HFF-Myc (cell line): ENCODE measurements around the gene SPEN.
"Not testable (repeated sequence)": the region's sequence is repeated elsewhere in the genome, so short reads cannot be mapped to it uniquely, and the experiment has no call there.

Experiments used
- DNase-seq: peaks from one replicate; pipeline ENCODE4 v3.0.0-alpha.2; 2011; ENCODE audit warnings: low read depth; ENCODE audit errors: extremely low read depth
- H3K4me3 ChIP-seq: replicated peaks from 2 replicates; pipeline ENCODE4 v1.5.1; 2011; ENCODE audit warnings: low read depth, mild to moderate bottlenecking, control low read depth, low read length
- TF ChIP-seq, protein P1 (sequence below): IDR thresholded peaks from 2 replicates; pipeline ENCODE4 v1.5.1; 2012; ENCODE audit warnings: mild to moderate bottlenecking, low read depth, low read length, control low read depth; ENCODE audit errors: missing control alignments

SPEN gene

DNA sequence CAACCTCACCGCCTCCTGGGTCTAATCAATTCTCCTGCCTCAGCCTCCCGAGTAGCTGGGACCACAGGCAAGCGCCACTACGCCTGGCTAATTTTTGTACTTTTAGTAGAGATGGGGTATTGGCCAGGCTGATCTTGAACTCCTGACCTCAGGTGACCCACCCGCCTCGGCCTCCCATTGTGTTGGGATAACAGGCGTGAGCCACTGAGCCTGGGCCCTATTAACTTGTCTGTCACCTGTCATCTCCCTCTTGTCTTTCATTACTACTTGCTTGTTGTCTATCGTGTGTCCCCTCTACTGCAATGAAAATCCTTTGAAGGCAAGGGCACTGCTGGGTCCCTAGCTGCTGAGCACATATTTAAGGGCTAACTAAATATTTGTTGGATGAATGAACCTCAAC lies 43.4 kb upstream of the SPEN start:
- TF ChIP-seq, protein P1, sequence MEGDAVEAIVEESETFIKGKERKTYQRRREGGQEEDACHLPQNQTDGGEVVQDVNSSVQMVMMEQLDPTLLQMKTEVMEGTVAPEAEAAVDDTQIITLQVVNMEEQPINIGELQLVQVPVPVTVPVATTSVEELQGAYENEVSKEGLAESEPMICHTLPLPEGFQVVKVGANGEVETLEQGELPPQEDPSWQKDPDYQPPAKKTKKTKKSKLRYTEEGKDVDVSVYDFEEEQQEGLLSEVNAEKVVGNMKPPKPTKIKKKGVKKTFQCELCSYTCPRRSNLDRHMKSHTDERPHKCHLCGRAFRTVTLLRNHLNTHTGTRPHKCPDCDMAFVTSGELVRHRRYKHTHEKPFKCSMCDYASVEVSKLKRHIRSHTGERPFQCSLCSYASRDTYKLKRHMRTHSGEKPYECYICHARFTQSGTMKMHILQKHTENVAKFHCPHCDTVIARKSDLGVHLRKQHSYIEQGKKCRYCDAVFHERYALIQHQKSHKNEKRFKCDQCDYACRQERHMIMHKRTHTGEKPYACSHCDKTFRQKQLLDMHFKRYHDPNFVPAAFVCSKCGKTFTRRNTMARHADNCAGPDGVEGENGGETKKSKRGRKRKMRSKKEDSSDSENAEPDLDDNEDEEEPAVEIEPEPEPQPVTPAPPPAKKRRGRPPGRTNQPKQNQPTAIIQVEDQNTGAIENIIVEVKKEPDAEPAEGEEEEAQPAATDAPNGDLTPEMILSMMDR = no peak
- DNase-seq = no peak

DNA sequence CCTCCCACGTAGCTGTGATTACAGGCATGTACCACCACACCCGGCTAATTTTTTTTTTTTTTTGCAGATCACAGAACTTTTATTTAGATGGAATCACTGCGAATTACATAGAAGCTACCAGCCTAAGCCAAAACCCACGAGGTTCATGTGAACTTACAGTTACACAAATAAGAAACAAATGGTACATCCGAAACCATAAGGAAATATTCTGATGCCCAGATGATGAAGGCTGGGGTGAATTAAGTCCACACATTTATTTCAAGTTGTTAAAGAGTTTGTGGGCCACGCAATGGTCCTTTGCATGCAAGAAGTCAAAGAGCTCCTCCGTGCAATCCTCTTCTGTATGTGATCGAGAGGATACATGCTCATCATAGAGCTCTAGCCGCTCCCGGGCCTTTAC lies 40.4 kb upstream of the SPEN start:
- no peak overlapping the region for H3K4me3 ChIP-seq
- no peak for DNase-seq
- TF ChIP-seq, protein P1 = no peak

More for the DNA sequence above, 43.4 kb upstream of the SPEN start:
- H3K4me3 ChIP-seq = no peak overlapping the region

GRCh38 chr1:15807549-15807948 lies 40.0 kb upstream of the SPEN start, which contains the start of gene UQCRHL:
Gene UQCRHL (minus strand): TSS chr1:15807649. CDS start chr1:15807649, 0 bp downstream.
- DNase-seq, H3K4me3 ChIP-seq: not testable (repeated sequence)

DNA sequence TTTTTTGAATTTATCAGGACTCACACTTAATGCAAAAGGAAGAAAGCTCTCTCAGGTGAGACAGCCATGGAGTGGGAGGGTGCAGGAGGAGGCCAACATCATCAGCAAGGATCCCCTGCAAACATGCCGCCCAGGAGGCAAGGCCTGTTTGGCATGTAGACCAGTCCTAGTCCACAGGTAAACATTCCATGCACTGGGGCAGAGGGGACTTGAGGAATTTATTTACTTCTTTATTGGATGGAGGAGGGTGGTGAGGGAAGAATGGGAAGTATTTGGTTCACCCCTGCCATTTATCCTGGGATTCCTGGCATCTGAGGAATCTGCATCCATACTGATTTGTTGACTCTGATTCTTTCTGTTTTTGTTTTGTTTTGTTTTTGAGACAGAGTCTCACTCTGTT lies 38.6 kb upstream of the SPEN start:
- TF ChIP-seq, protein P1 = no peak
- no peak overlapping the region for H3K4me3 ChIP-seq
- no peak for DNase-seq

- TF ChIP-seq, protein P1 = no peak
- H3K4me3 ChIP-seq = no peak overlapping the region
- no peak for DNase-seq
Measured at GRCh38 chr1:15810073-15810472, 37.4 kb upstream of the SPEN start.

DNA sequence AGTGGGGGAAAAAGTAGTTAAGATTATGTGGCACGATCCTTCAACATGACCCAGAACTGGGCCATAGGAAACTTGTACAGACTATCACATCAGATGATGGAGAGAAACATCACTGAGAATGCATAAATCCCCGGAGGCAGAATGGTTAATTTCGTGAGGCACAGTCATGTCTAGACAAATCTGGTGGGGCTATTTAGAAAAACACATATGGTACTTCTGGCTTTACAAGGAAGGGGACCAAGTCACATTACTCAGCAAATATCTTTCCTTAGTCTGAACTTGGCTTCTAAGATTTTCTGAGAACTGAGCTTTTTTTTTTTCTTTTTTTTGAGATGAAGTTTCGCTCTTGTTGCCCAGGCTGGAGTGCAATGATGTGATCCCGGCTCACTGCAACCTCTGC lies 30.8 kb upstream of the SPEN start:
- no peak for DNase-seq
- TF ChIP-seq, protein P1 = no peak
- H3K4me3 ChIP-seq = no peak overlapping the region

- TF ChIP-seq, protein P1 = no peak
- no peak for DNase-seq
- H3K4me3 ChIP-seq = no peak overlapping the region
Measured at GRCh38 chr1:15820478-15820877, 27.0 kb upstream of the SPEN start.

GRCh38 chr1:15825800-15826199 lies 21.7 kb upstream of the SPEN start:
- no peak for DNase-seq
- no peak overlapping the region for H3K4me3 ChIP-seq
- TF ChIP-seq, protein P1 = no peak
